Activated CD8-positive, alpha-beta memory T cell treated with anti-CD3 and anti-CD28 coated beads for 24 hours (primary cell): Measurements from ENCODE around the gene UBE3D.
"Not testable (repeated sequence)": the region's sequence is repeated elsewhere in the genome, so short reads cannot be mapped to it uniquely, and the experiment has no call there.

Experiments
- DNase-seq: peaks from one replicate; pipeline ENCODE4 v3.0.0-alpha.2; 2020

The UBE3D gene

GRCh38 chr6:83053678-83054077, 12.0 kb downstream of the UBE3D start:
- DNase-seq, result no peak

- no peak for DNase-seq
Measured at GRCh38 chr6:83051377-83052172, 14.1 kb downstream of the UBE3D start.

- DNase-seq, result no peak
Measured at GRCh38 chr6:83047065-83047754, 18.4 kb downstream of the UBE3D start.

GRCh38 chr6:83044091-83044768, 21.4 kb downstream of the UBE3D start:
- DNase-seq, result no peak

GRCh38 chr6:83042467-83043053, 23.1 kb downstream of the UBE3D start:
- no peak for DNase-seq

- no peak for DNase-seq
Measured at GRCh38 chr6:83038246-83038645, 27.4 kb downstream of the UBE3D start.

- DNase-seq, result no peak
Measured at GRCh38 chr6:83031689-83032088, 34.0 kb downstream of the UBE3D start.

- DNase-seq, result no peak
Measured at GRCh38 chr6:83019741-83020140, 45.9 kb downstream of the UBE3D start.

- DNase-seq, result not testable (repeated sequence)
Measured at GRCh38 chr6:83011131-83011530, 54.5 kb downstream of the UBE3D start.

- DNase-seq, result no peak
Measured at GRCh38 chr6:83008626-83009025, 57.0 kb downstream of the UBE3D start.

- DNase-seq, result no peak
Measured at GRCh38 chr6:83006270-83006905, 59.3 kb downstream of the UBE3D start.

GRCh38 chr6:82996156-82996555, 69.5 kb downstream of the UBE3D start:
- no peak for DNase-seq

GRCh38 chr6:82995066-82995465, 70.6 kb downstream of the UBE3D start:
- no peak for DNase-seq

GRCh38 chr6:82989736-82990290, 75.8 kb downstream of the UBE3D start:
- no peak for DNase-seq

GRCh38 chr6:82988930-82989351, 76.7 kb downstream of the UBE3D start:
- DNase-seq, result no peak

GRCh38 chr6:82987951-82988350, 77.7 kb downstream of the UBE3D start:
- no peak for DNase-seq

GRCh38 chr6:82987416-82987815, 78.2 kb downstream of the UBE3D start:
- no peak for DNase-seq

- no peak for DNase-seq
Measured at GRCh38 chr6:82984720-82985119, 80.9 kb downstream of the UBE3D start.

GRCh38 chr6:82980086-82980485, 85.6 kb downstream of the UBE3D start:
- no peak for DNase-seq

GRCh38 chr6:82979657-82980056, 86.0 kb downstream of the UBE3D start:
- DNase-seq, result no peak

- no peak for DNase-seq
Measured at GRCh38 chr6:82978362-82978945, 87.2 kb downstream of the UBE3D start.

GRCh38 chr6:82976179-82976578, 89.5 kb downstream of the UBE3D start:
- no peak for DNase-seq
